H1 (cell line): Measurements from ENCODE around the gene LGALS16.

ENCODE experiments used
- BCL11A ChIP-seq, 2 experiments: IDR thresholded peaks; one replicate each; pipeline ENCODE4 v1.6.1; 2011; ENCODE audit warnings: low read depth in 2 of 2, low read length in 2 of 2, mild to moderate bottlenecking in 2 of 2
- CBX5 ChIP-seq: fragments of 300-800, 300-1000 bp; sonication (generic); IDR thresholded peaks from 2 replicates; pipeline ENCODE4 v1.7.1; 2016; ENCODE audit warnings: antibody characterized with exemption, low read length, low read depth
- CEBPB ChIP-seq: IDR thresholded peaks from 2 replicates; pipeline ENCODE4 v1.6.1; 2012; ENCODE audit warnings: low read depth, low read length
- CHD1 ChIP-seq: IDR thresholded peaks from 2 replicates; pipeline ENCODE4 v1.6.1; 2012; ENCODE audit warnings: low read depth, low read length, improper control_type of control experiment
- CREB1 ChIP-seq: IDR thresholded peaks from 2 replicates; pipeline ENCODE4 v1.6.1; 2012; ENCODE audit warnings: inconsistent platforms
- RAD21 ChIP-seq, 2 experiments: IDR thresholded peaks in 1 of 2; conservative IDR thresholded peaks in 1 of 2; 2 replicates each; pipeline ENCODE4 v1.6.1; 2011; ENCODE audit warnings: low read depth in 2 of 2, low read length in 2 of 2, improper control_type of control experiment in 1 of 2, inconsistent platforms in 1 of 2, mild to moderate bottlenecking in 1 of 2, moderate library complexity in 1 of 2
- RFX5 ChIP-seq: IDR thresholded peaks from 2 replicates; pipeline ENCODE4 v1.6.1; 2011; ENCODE audit warnings: low read depth, low read length, improper control_type of control experiment, borderline replicate concordance
- RNF2 ChIP-seq: fragments of 200-900, 300-1000 bp; sonication (generic); IDR thresholded peaks from 2 replicates; pipeline ENCODE4 v1.7.1; 2016; ENCODE audit warnings: borderline replicate concordance, low read depth, mild to moderate bottlenecking, antibody characterized with exemption, low read length; ENCODE audit not compliant: poor library complexity, severe bottlenecking; ENCODE audit errors: missing control alignments
- SIN3A ChIP-seq, 2 experiments: IDR thresholded peaks in 1 of 2; conservative IDR thresholded peaks in 1 of 2; 2 replicates each; pipeline ENCODE4 v1.6.1; 2011 to 2012; ENCODE audit warnings: low read length in 2 of 2, improper control_type of control experiment in 1 of 2, low read depth in 1 of 2, mild to moderate bottlenecking in 1 of 2
- SRF ChIP-seq: IDR thresholded peaks from 2 replicates; pipeline ENCODE4 v1.6.1; 2011; ENCODE audit warnings: mild to moderate bottlenecking, low read depth, low read length, moderate library complexity
- ZNF274 ChIP-seq: IDR thresholded peaks from 2 replicates; pipeline ENCODE4 v1.7.0; 2012; ENCODE audit warnings: low read length, borderline replicate concordance; ENCODE audit errors: extremely low read depth
- TF ChIP-seq, protein P1 (sequence below), 3 experiments: IDR thresholded peaks; 1 replicate in 2 of 3; 2 replicates in 1 of 3; pipeline versions ENCODE4 v1.5.1 to v1.6.1; 2011; ENCODE audit warnings: low read length in 3 of 3, mild to moderate bottlenecking in 3 of 3, inconsistent platforms in 2 of 3, low read depth in 1 of 3, moderate library complexity in 1 of 3; ENCODE audit not compliant: insufficient read depth in 1 of 3; ENCODE audit errors: control extremely low read depth in 1 of 3

DNA sequence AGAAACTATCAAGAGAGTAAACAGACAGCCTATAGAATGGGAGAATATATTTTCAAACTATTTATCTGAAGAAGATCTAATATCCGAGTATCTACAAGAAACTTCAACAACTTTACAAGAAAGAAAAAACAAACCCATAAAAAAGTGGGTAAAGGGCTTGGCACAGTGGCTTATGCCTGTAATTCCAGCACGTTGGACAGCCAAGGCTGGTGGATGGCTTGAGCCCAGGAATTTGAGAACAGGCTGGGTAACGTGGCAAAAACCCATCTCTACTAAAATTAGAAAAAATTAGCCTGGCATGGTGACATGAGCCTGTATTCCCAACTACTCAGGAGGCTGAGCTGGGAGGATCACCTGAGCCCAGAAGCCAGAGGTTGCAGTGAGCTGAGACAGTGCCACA lies 7.8 kb upstream of the LGALS16 start:
- no peak for TF ChIP-seq CBX5
- no peak for TF ChIP-seq SIN3A (conservative IDR thresholded peaks at IDR 0.05 in 1 of 2, IDR thresholded peaks at IDR 0.05 in 1 of 2; ENCODE audit: low read depth in 1 of 2, low read length in 2 of 2)
- no peak for TF ChIP-seq RAD21 (IDR thresholded peaks at IDR 0.05 in 1 of 2, conservative IDR thresholded peaks at IDR 0.05 in 1 of 2; ENCODE audit: low read depth in 2 of 2, low read length in 2 of 2)
- TF ChIP-seq BCL11A (IDR thresholded peaks at IDR 0.05; ENCODE audit: low read depth in 2 of 2, low read length in 2 of 2): no peak
- TF ChIP-seq, protein P1, sequence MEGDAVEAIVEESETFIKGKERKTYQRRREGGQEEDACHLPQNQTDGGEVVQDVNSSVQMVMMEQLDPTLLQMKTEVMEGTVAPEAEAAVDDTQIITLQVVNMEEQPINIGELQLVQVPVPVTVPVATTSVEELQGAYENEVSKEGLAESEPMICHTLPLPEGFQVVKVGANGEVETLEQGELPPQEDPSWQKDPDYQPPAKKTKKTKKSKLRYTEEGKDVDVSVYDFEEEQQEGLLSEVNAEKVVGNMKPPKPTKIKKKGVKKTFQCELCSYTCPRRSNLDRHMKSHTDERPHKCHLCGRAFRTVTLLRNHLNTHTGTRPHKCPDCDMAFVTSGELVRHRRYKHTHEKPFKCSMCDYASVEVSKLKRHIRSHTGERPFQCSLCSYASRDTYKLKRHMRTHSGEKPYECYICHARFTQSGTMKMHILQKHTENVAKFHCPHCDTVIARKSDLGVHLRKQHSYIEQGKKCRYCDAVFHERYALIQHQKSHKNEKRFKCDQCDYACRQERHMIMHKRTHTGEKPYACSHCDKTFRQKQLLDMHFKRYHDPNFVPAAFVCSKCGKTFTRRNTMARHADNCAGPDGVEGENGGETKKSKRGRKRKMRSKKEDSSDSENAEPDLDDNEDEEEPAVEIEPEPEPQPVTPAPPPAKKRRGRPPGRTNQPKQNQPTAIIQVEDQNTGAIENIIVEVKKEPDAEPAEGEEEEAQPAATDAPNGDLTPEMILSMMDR (IDR thresholded peaks at IDR 0.05; ENCODE audit: control extremely low read depth in 1 of 3, insufficient read depth in 1 of 3, low read depth in 1 of 3, low read length in 3 of 3): no peak
- TF ChIP-seq RFX5: no peak
- TF ChIP-seq CREB1: no peak
- no peak for TF ChIP-seq ZNF274
- no peak for TF ChIP-seq CHD1
- TF ChIP-seq SRF: no peak
- no peak for TF ChIP-seq CEBPB
- no peak for TF ChIP-seq RNF2
